ENCODE results near the gene FOXO3.

- TF ChIP-seq CTCF (IDR thresholded peaks at IDR 0.05; ENCODE audit: low read depth, low read length, poor library complexity, severe bottlenecking) (no peak), EZH2phosphoT487 (IDR thresholded peaks at IDR 0.05; ENCODE audit: borderline replicate concordance, low read length) (no peak)
Observed at GRCh38 chr6:108690326-108691049, 129.8 kb downstream of the FOXO3 start.

Measured in DOHH2 (cell line).